Heart left ventricle (tissue), 13 donors: ENCODE results near the gene KRTAP5-1.

Experiments used
- CTCF ChIP-seq, 12 donors: fragments of 200-600 bp; sonication (generic) in 4 of 12; IDR thresholded peaks; one replicate each; pipeline versions ENCODE4 v1.5.0 to v1.8.0; 2018 to 2022; ENCODE audit warnings: antibody characterized with exemption in 12 of 12, mild to moderate bottlenecking in 5 of 12
- POLR2A ChIP-seq, 2 donors: fragments of 450-650 bp; IDR thresholded peaks; one replicate each; pipeline ENCODE4 v1.6.1; 2017; ENCODE audit warnings: antibody characterized with exemption in 2 of 2, mild to moderate bottlenecking in 2 of 2, moderate library complexity in 2 of 2
- donor health status: ischemic (EF 13 %, LVEDD 7.1; RV severe dilation, severe dysfunction).
- donor health status: DM: no; HTN: yes; CAD: no.
- donor health status: DM: no; HTN: no; CAD: no.
- donor health status: ischemic (EF 25% LVEDD 6.9; RV normal size, moderate dysfunction).
- donor health status: ischemic (EF 25% LVEDD 5.7; RV mildly dilated, moderate dysfunction).
- donor health status: ischemic (EF 35%, LVEDD 5.7; RV mildly dilated, moderate dysfunction).
- donor health status: nonischemic (EF 11% LVEDD 7.7; RV severe dilation, severe dysfunction).
- donor health status: DM: yes; HTN: yes; CAD: no.
- donor health status: PGD.
- donor health status: ischemic (EF 29% LVEDD 5.4; RV normal size, mild dysfunction).
- donor health status: nonischemic (EF 23%, LVEDD 6.1; RV moderate dilation, normal function).

- TF ChIP-seq POLR2A (IDR thresholded peaks at IDR 0.05) (no peak), CTCF (IDR thresholded peaks at IDR 0.05) (no peak)
Observed at GRCh38 chr11:1571760-1572196, 13.3 kb downstream of the KRTAP5-1 start.
